Mucosa of descending colon (tissue), 3 donors: Measurements from ENCODE around the gene SMARCD3. TPM values are rescaled to one million over a fixed set of nuclear protein-coding genes. Genes with fewer than 3 reads are reported as not detected.

Experiments used
- ATAC-seq: fragments of 200-7000 bp; cut with Tn5 transposase; one replicate; pipeline ENCODE4 v1.9.1; 2020; ENCODE audit warnings: mild to moderate bottlenecking, moderate library complexity
- DNase-seq, 3 donors: peaks; one replicate each; pipeline ENCODE4 v3.0.0-alpha.2; 2020
- H3K36me3 ChIP-seq: fragments of 200-600 bp; one replicate; pipeline ENCODE4 v1.8.0; 2021; ENCODE audit warnings: low read depth, mild to moderate bottlenecking
- H3K4me1 ChIP-seq: fragments of 200-600 bp; one replicate; pipeline ENCODE4 v1.8.0; 2021; ENCODE audit warnings: low read depth, mild to moderate bottlenecking
- H3K4me3 ChIP-seq: fragments of 200-600 bp; one replicate; pipeline ENCODE4 v1.8.0; 2021; ENCODE audit warnings: mild to moderate bottlenecking
- H3K9me3 ChIP-seq: fragments of 200-600 bp; one replicate; pipeline ENCODE4 v1.8.0; 2021; ENCODE audit warnings: mild to moderate bottlenecking
- intact Hi-C, 2 donors: fragments of 100-400 bp; cut with DNase I in 1 of 2; cut with micrococcal nuclease in 1 of 2; formaldehyde crosslinking; loops; one replicate each; pipeline versions ENCODE4 v1.11.0 to v1.11.1; 2022; cut with DNase I, micrococcal nuclease
- total RNA-seq, 3 donors: library from RNA; stranded (reverse); fragmentation: NEBNext Ultra II Directional in 2 of 3; extraction: Animal tissue kit (Norgen Biotek cat#: 25700) in 2 of 3; gene quantifications; one replicate each; pipeline versions ENCODE4 v1.2.1 to v1.2.4, GENCODE V29; 2021 to 2023
- TF ChIP-seq, protein P1 (sequence below): fragments of 200-600 bp; IDR thresholded peaks from one replicate; pipeline ENCODE4 v1.8.0; 2022; ENCODE audit warnings: antibody characterized with exemption, mild to moderate bottlenecking
- donor health status: DM: no; HTN: no; CAD: no; lungs with moderate emphysema.
- donor health status: DM: no; HTN: no; CAD: no.
- donor health status: DM: no; HTN: yes; CAD: no.

The SMARCD3 gene
- total RNA-seq, 3 donors from 2014 or later = 5.1 to 44.3 (median 10.0) TPM

DNA sequence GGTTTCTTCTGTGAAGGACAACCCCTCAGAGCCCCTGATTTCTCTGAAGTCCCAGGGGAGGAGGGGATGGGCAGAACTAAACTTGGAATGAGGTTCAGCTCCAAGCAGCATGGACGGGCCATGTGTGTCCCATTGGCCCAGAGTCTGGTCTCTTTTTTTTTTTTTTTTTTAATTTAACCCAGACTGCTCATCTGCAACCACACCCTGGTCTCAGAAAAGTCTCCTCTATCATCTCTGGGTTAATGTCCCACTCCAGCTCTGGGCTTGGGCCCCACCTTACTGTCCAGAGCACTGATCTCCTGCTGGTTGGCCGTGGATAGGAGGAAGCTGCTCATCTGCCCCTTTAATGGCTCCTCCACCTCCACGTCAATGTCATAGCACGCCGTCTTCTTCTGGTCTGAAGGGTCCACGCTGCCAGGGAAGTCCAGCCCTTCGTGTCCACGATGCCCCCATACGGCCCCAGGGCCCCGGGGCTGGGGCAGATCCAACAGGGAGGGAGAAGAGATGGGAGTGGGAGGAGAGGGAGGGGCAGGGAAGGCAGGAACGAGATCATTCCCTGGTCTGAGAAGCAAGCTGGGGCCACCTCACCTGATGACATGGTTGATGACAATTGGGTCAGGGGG is 8.5 kb downstream of the SMARCD3 start:
- no peaks in the 10 kb centered on the region for H3K36me3 ChIP-seq

GRCh38 chr7:151238924-151239836 is 9.3 kb downstream of the SMARCD3 start:
- H3K9me3 ChIP-seq = no peaks in the 10 kb centered on the region
- TF ChIP-seq, protein P1, sequence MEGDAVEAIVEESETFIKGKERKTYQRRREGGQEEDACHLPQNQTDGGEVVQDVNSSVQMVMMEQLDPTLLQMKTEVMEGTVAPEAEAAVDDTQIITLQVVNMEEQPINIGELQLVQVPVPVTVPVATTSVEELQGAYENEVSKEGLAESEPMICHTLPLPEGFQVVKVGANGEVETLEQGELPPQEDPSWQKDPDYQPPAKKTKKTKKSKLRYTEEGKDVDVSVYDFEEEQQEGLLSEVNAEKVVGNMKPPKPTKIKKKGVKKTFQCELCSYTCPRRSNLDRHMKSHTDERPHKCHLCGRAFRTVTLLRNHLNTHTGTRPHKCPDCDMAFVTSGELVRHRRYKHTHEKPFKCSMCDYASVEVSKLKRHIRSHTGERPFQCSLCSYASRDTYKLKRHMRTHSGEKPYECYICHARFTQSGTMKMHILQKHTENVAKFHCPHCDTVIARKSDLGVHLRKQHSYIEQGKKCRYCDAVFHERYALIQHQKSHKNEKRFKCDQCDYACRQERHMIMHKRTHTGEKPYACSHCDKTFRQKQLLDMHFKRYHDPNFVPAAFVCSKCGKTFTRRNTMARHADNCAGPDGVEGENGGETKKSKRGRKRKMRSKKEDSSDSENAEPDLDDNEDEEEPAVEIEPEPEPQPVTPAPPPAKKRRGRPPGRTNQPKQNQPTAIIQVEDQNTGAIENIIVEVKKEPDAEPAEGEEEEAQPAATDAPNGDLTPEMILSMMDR = no peak
- no peak overlapping the region for H3K4me3 ChIP-seq
- intact Hi-C loops = no loop called here
- DNase-seq (no peak), ATAC-seq (no peak)
- peaks cover 6% of the 10 kb centered on the region for H3K4me1 ChIP-seq
- no peaks in the 10 kb centered on the region for H3K36me3 ChIP-seq

More for the DNA sequence above, 8.5 kb downstream of the SMARCD3 start:
- Histone ChIP-seq H3K9me3 (no peaks in the 10 kb centered on the region), H3K4me1 (peaks cover 8% of the 10 kb centered on the region), H3K4me3 (no peak overlapping the region)
- ATAC-seq (no peak), DNase-seq (no peak)
- TF ChIP-seq, protein P1 = no peak
- intact Hi-C loops = no loop called here

- no peak for ATAC-seq
- H3K36me3 ChIP-seq = no peaks in the 10 kb centered on the region
- H3K4me1 ChIP-seq = peaks cover 10% of the 10 kb centered on the region
- no peak for DNase-seq
- H3K4me3 ChIP-seq = no peak overlapping the region
- TF ChIP-seq, protein P1 = no peak
- intact Hi-C loops = no loop called here
- H3K9me3 ChIP-seq = no peaks in the 10 kb centered on the region
Measured at GRCh38 chr7:151238190-151238810, 10.2 kb downstream of the SMARCD3 start.

GRCh38 chr7:151237244-151238189 is 11.0 kb downstream of the SMARCD3 start:
- H3K4me1 ChIP-seq = peaks cover 12% of the 10 kb centered on the region
- no peaks in the 10 kb centered on the region for H3K9me3 ChIP-seq
- DNase-seq = no peak
- ATAC-seq = no peak
- TF ChIP-seq, protein P1 = no peak
- intact Hi-C loops = no loop called here
- no peak overlapping the region for H3K4me3 ChIP-seq
- no peaks in the 10 kb centered on the region for H3K36me3 ChIP-seq

DNA sequence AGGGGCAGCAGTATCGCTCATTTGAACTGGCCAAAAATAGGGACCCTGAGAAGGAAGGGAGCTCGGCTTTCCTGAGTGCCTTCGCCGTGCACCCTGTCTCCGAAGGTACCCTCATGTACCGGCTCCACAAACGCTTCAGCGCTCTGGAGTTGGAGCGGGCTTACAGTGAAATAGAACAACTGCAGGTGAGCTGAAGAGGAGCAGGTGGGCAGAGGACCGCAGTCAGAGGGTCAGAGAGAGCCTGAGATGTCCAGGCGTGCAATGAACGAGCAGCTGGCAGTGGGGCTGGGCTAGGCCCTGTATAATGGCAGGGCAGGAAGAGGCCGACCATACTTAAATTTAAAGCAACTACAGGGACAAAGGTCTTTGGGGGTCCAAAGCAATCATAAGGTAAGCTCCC is 12.1 kb downstream of the SMARCD3 start:
- intact Hi-C loops = no loop called here
- Histone ChIP-seq H3K9me3 (no peaks in the 10 kb centered on the region), H3K4me1 (peaks cover 17% of the 10 kb centered on the region), H3K36me3 (no peaks in the 10 kb centered on the region), H3K4me3 (no peak overlapping the region)
- TF ChIP-seq, protein P1 = no peak
- no peak for DNase-seq
- no peak for ATAC-seq
